Central memory CD8-positive, alpha-beta T cell (primary cell): ENCODE results near the gene UPK3A.

Experiments used
- ATAC-seq: fragments of 150-1000 bp; cut with Tn5 transposase; replicated peaks from 2 replicates; pipeline ENCODE4 v1.10.0; 2022; ENCODE audit warnings: mild to moderate bottlenecking, moderate FRiP score, moderate number of reproducible peaks; ENCODE audit not compliant: poor library complexity, severe bottlenecking; ENCODE audit errors: extremely low read depth
- DNase-seq, 2 donors: peaks; one replicate each; pipeline ENCODE4 v3.0.0; 2021; ENCODE audit warnings: low spot score in 2 of 2
- H3K27ac Mint-ChIP-seq: one replicate; pipeline ENCODE4 v1.8.0; 2022; ENCODE audit warnings: low read depth, mild to moderate bottlenecking, moderate library complexity, mixed read lengths
- H3K27me3 Mint-ChIP-seq: one replicate; pipeline ENCODE4 v1.8.0; 2022; ENCODE audit warnings: mixed read lengths
- H3K36me3 Mint-ChIP-seq: one replicate; pipeline ENCODE4 v1.8.0; 2022; ENCODE audit warnings: mild to moderate bottlenecking, moderate library complexity, mixed read lengths; ENCODE audit not compliant: insufficient read depth
- H3K4me1 Mint-ChIP-seq: one replicate; pipeline ENCODE4 v1.8.0; 2022; ENCODE audit warnings: mixed read lengths
- H3K4me3 Mint-ChIP-seq: one replicate; pipeline ENCODE4 v1.8.0; 2022; ENCODE audit warnings: mild to moderate bottlenecking, moderate library complexity, mixed read lengths
- H3K9me3 Mint-ChIP-seq: one replicate; pipeline ENCODE4 v1.8.0; 2022; ENCODE audit warnings: mixed read lengths

The UPK3A gene

GRCh38 chr22:45284705-45285262 is at the start of gene UPK3A:
Gene UPK3A, plus strand, starts transcription at chr22:45284949. Its CDS starts 65 bp downstream, at chr22:45285014.
- no peak within 1 kb of the TSS for H3K27ac Mint-ChIP-seq
- no peaks in the 10 kb centered on the region for H3K9me3 Mint-ChIP-seq
- H3K4me3 Mint-ChIP-seq, result no peak within 1 kb of the TSS
- DNase-seq (no peak), ATAC-seq (peak; percentile 91)
- H3K27me3 Mint-ChIP-seq, result peaks cover 48% of the 10 kb centered on the region
- no peaks in the 10 kb centered on the region for H3K36me3 Mint-ChIP-seq
- no peaks in the 10 kb centered on the region for H3K4me1 Mint-ChIP-seq

GRCh38 chr22:45235101-45235777 is 49.5 kb upstream of the UPK3A start:
- Mint-ChIP-seq H3K27me3 (no peaks in the 10 kb centered on the region), H3K27ac (no peak overlapping the region), H3K4me1 (peaks cover 29% of the 10 kb centered on the region), H3K4me3 (no peak overlapping the region), H3K36me3 (peaks cover 10% of the 10 kb centered on the region), H3K9me3 (no peaks in the 10 kb centered on the region)
- DNase-seq, result no peak
- peak; percentile 39 for ATAC-seq

- peaks cover 10% of the 10 kb centered on the region for H3K36me3 Mint-ChIP-seq
- peaks cover 31% of the 10 kb centered on the region for H3K4me1 Mint-ChIP-seq
- DNase-seq, result no peak
- no peak for ATAC-seq
- H3K4me3 Mint-ChIP-seq, result no peak overlapping the region
- no peak overlapping the region for H3K27ac Mint-ChIP-seq
- no peaks in the 10 kb centered on the region for H3K27me3 Mint-ChIP-seq
- H3K9me3 Mint-ChIP-seq, result no peaks in the 10 kb centered on the region
Measured at GRCh38 chr22:45235851-45236342, 48.9 kb upstream of the UPK3A start.

- Mint-ChIP-seq H3K36me3 (peaks cover 18% of the 10 kb centered on the region), H3K4me1 (peaks cover 45% of the 10 kb centered on the region), H3K9me3 (no peaks in the 10 kb centered on the region), H3K27me3 (no peaks in the 10 kb centered on the region), H3K27ac (no peak overlapping the region), H3K4me3 (no peak overlapping the region)
- DNase-seq (no peak), ATAC-seq (no peak)
Measured at GRCh38 chr22:45237065-45237990, 47.4 kb upstream of the UPK3A start.

- H3K4me1 Mint-ChIP-seq, result peaks cover 37% of the 10 kb centered on the region
- peaks cover 18% of the 10 kb centered on the region for H3K36me3 Mint-ChIP-seq
Measured at GRCh38 chr22:45238076-45238956, 46.4 kb upstream of the UPK3A start.

GRCh38 chr22:45238957-45239680 is 45.6 kb upstream of the UPK3A start:
- no peak overlapping the region for H3K27ac Mint-ChIP-seq
- no peak for ATAC-seq
- peak overlapping the region; percentile 90 for H3K4me3 Mint-ChIP-seq
- H3K4me1 Mint-ChIP-seq, result peaks cover 37% of the 10 kb centered on the region
- DNase-seq, result no peak
- no peaks in the 10 kb centered on the region for H3K27me3 Mint-ChIP-seq
- no peaks in the 10 kb centered on the region for H3K9me3 Mint-ChIP-seq
- peaks cover 18% of the 10 kb centered on the region for H3K36me3 Mint-ChIP-seq

More at GRCh38 chr22:45238076-45238956, 46.4 kb upstream of the UPK3A start:
- ATAC-seq (no peak), DNase-seq (no peak)
- H3K9me3 Mint-ChIP-seq, result no peaks in the 10 kb centered on the region
- H3K4me3 Mint-ChIP-seq, result no peak overlapping the region
- no peaks in the 10 kb centered on the region for H3K27me3 Mint-ChIP-seq
- no peak overlapping the region for H3K27ac Mint-ChIP-seq

- peaks cover 37% of the 10 kb centered on the region for H3K4me1 Mint-ChIP-seq
- no peak for ATAC-seq
Measured at GRCh38 chr22:45239681-45240051, 45.1 kb upstream of the UPK3A start.

GRCh38 chr22:45240104-45240809 is 44.5 kb upstream of the UPK3A start:
- no peaks in the 10 kb centered on the region for H3K9me3 Mint-ChIP-seq
- DNase-seq (peak in 1 of 2 donors; percentile 17), ATAC-seq (peak; percentile 25)
- H3K4me3 Mint-ChIP-seq, result peak overlapping the region; percentile 90
- peaks cover 18% of the 10 kb centered on the region for H3K36me3 Mint-ChIP-seq
- H3K27me3 Mint-ChIP-seq, result no peaks in the 10 kb centered on the region
- H3K4me1 Mint-ChIP-seq, result peaks cover 37% of the 10 kb centered on the region
- peak overlapping the region; percentile 94 for H3K27ac Mint-ChIP-seq

More at GRCh38 chr22:45239681-45240051, 45.1 kb upstream of the UPK3A start:
- Mint-ChIP-seq H3K9me3 (no peaks in the 10 kb centered on the region), H3K27ac (peak overlapping the region; percentile 94), H3K27me3 (no peaks in the 10 kb centered on the region), H3K4me3 (peak overlapping the region; percentile 90), H3K36me3 (peaks cover 18% of the 10 kb centered on the region)
- no peak for DNase-seq

GRCh38 chr22:45240810-45241631 is 43.7 kb upstream of the UPK3A start, which contains the start of gene KIAA0930:
Gene KIAA0930, minus strand, starts transcription at chr22:45240894. Its CDS starts 191 bp downstream, at chr22:45240703.
- Mint-ChIP-seq H3K36me3 (peaks cover 18% of the 10 kb centered on the region), H3K4me1 (peaks cover 37% of the 10 kb centered on the region), H3K4me3 (peak within 1 kb of the TSS; percentile 90), H3K9me3 (no peaks in the 10 kb centered on the region), H3K27ac (peak within 1 kb of the TSS; percentile 94), H3K27me3 (no peaks in the 10 kb centered on the region)
- peak; percentile 81 for ATAC-seq
- DNase-seq, result peak; percentile 70 to 84

- peaks cover 18% of the 10 kb centered on the region for H3K36me3 Mint-ChIP-seq
- no peaks in the 10 kb centered on the region for H3K27me3 Mint-ChIP-seq
- peaks cover 33% of the 10 kb centered on the region for H3K4me1 Mint-ChIP-seq
- no peak overlapping the region for H3K27ac Mint-ChIP-seq
- ATAC-seq (no peak), DNase-seq (no peak)
- no peaks in the 10 kb centered on the region for H3K9me3 Mint-ChIP-seq
- no peak overlapping the region for H3K4me3 Mint-ChIP-seq
Measured at GRCh38 chr22:45242778-45243191, 42.0 kb upstream of the UPK3A start.
